HG03457 (cell line): ENCODE data around the gene ADGRL4.

Experiments
- ATAC-seq: cut with Tn5 transposase; IDR thresholded peaks from one replicate; pipeline ENCODE4 v1.9.1; 2021; ENCODE audit warnings: moderate number of reproducible peaks; ENCODE audit not compliant: unreplicated experiment

ADGRL4 gene

DNA sequence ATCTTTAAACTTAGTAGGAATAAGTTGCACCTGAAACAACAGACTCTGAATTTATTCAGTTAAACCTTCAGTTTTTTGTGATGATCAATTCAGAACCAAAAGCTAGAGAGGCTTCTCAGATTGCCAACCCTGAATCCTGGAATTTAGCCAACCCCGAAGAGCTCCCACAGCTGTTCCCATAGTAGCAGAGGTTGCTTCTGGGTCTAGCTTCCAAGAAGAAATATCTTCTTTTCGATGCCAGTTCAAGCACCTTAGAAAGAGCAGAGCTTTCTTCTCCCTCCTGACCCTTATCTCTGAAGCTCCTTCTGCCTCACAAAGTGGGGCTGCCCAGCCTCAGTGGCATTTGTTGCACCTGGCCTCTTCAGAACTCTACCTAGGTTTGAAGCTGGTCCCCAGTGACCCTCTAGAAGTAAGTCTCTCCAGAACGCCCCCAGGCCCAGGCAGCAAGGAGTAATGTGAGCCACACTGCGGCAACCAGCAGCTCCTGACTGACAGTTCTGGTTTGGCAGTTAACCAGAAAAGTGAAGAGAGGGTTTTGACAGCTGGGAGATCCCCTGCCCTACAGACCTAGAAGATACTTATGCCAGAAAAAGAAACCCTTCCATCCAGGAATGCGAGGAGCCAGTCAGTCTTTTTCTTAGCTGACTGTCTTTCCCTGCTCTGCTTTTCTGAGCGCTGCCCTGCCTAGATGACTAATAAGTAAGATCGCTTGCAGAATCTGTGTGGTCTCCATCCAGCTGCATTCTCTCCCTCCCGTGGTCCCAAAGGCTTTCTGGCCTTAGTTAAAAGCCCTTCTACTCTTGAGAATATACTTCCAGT is 165.9 kb downstream of the ADGRL4 start:
- ATAC-seq = no peak
